Measurements from ENCODE around the gene HJURP.

- TF ChIP-seq, protein P1, sequence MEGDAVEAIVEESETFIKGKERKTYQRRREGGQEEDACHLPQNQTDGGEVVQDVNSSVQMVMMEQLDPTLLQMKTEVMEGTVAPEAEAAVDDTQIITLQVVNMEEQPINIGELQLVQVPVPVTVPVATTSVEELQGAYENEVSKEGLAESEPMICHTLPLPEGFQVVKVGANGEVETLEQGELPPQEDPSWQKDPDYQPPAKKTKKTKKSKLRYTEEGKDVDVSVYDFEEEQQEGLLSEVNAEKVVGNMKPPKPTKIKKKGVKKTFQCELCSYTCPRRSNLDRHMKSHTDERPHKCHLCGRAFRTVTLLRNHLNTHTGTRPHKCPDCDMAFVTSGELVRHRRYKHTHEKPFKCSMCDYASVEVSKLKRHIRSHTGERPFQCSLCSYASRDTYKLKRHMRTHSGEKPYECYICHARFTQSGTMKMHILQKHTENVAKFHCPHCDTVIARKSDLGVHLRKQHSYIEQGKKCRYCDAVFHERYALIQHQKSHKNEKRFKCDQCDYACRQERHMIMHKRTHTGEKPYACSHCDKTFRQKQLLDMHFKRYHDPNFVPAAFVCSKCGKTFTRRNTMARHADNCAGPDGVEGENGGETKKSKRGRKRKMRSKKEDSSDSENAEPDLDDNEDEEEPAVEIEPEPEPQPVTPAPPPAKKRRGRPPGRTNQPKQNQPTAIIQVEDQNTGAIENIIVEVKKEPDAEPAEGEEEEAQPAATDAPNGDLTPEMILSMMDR (IDR thresholded peaks at IDR 0.05), result no peak
- no peak for TF ChIP-seq EZH2 (IDR thresholded peaks at IDR 0.05)
These were observed 52.1 kb downstream of the HJURP start for GRCh38 chr2:233802132-233802815.

All from neural progenitor cell (in vitro differentiated cells).